GM12865 (cell line): ENCODE measurements around the gene GNPTAB.

ENCODE experiments used
- DNase-seq: peaks from one replicate; pipeline ENCODE4 v3.0.0; 2010; ENCODE audit warnings: low read depth
- H3K4me3 ChIP-seq: 2 replicates; pipeline ENCODE4 v1.5.1; 2011; ENCODE audit warnings: mild to moderate bottlenecking, low read depth, low read length, control low read depth
- CTCF ChIP-seq: IDR thresholded peaks from 2 replicates; pipeline ENCODE4 v1.5.1; 2011; ENCODE audit warnings: low read length, control low read depth, low read depth, inconsistent platforms; ENCODE audit not compliant: insufficient read depth; ENCODE audit errors: missing control alignments

GNPTAB gene

DNA sequence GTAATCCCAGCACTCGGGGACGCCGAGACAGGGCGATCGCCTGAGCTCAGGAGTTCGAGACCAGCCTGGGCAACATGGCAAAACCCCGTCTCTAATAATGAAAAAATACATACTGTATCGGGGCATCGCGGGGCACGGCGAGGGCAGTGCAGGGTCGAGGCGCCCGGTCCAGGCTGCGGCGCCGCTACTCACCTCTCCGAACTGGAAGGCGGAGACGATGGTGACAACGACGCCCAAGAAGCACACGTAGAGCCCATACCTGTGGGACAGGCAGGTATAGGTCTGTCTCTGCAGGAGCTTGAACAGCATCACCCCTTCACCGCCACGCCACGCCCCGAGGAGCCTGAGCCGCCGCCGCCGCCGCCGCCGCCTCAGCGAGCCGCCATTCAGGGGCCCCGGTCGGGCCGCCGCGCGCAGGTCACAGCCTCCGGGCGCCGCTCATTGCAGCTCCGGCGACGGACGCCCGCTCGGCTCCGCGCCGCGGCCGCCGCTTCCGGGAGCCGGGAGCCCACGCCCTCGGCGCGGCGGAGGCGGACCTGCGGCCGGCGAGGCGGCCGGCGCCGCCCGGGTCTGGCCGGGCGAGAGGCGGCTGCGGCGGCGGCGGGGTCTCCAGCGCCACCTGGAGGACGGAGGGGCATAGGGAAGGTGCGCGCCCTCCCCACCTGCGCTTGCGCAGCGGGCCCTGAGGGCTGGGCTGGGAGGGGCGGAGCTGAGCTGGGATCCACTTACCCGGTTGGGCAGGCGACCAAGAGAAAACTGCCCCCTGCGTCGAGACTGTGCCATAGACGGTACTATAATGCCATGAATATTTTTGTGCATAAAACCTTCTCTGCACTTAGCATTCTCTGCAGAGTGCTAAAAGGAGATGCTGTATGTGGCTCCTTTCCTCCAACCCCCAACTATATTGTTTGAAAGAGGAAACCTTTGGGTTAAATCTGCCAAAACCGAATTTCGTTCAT lies at the start of gene GNPTAB:
TSS of gene GNPTAB (minus strand) at position 593 of the 959 bp plus-strand sequence. CDS start at position 309, 284 bp downstream.
- DNase-seq = peak; percentile 97

GRCh38 chr12:101878243-101878821 lies 47.6 kb upstream of the GNPTAB start:
- peak; percentile 53 for DNase-seq
- TF ChIP-seq CTCF = no peak
- H3K4me3 ChIP-seq = peak overlapping the region; percentile 78

More for the DNA sequence above, at the start of gene GNPTAB:
- peak; percentile 71 for TF ChIP-seq CTCF
- H3K4me3 ChIP-seq = peak within 1 kb of the TSS; percentile 70

- DNase-seq = no peak
- peak overlapping the region; percentile 78 for H3K4me3 ChIP-seq
- no peak for TF ChIP-seq CTCF
Observed at GRCh38 chr12:101877806-101878242, 47.1 kb upstream of the GNPTAB start.

DNA sequence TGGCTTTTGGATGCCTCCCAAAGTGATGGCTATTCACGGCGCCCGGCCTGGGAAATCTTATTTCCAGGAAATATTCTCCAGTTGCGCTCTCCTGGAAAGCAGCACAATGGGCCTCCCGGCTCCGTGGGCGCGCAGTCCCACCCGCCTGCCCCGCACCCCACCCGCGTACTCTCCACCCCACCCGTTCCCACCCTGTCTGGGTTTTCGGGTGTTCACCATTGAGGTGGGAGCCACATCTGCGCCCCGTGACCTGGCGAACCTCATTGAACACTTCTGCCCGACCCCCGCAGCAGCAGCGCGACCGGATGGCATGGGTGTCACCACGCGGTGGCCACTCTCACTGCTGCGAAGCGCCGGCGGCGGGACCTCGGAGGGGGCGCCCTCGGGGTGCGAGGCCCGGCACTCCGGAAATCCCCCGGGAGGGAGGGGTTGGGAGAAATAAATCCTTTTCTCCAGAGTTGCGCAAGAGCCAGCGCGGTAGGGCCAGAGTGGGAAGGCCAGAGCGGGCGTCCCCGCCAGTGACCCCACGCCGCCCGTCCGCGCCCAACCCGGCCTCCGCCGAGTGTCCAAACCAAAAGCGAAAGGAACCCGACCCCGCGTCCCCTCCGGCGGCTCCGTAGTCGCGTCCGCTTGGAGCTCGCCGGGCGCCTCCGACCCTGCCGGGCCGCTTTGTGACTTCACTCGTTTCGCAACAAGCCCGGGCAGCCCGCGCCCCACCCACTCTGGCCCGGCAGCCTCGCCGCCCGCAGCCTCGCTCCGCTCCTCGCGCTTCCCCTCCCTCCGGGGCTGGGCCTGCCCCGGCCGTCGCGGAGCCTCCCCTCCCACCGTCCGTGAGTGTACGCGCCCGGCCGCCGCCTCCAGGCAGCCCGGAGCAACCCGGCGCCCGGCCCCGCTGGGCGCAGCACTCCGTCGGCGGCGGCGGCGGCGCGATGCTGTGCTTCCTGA lies 46.4 kb upstream of the GNPTAB start, which contains the start of gene DRAM1:
TSS of gene DRAM1 (plus strand) at position 720 of the 945 bp plus-strand sequence. CDS start at position 930, 210 bp downstream.
- H3K4me3 ChIP-seq = peak within 1 kb of the TSS; percentile 78
- peak; percentile 97 for DNase-seq
- TF ChIP-seq CTCF = peak; percentile 18

DNA sequence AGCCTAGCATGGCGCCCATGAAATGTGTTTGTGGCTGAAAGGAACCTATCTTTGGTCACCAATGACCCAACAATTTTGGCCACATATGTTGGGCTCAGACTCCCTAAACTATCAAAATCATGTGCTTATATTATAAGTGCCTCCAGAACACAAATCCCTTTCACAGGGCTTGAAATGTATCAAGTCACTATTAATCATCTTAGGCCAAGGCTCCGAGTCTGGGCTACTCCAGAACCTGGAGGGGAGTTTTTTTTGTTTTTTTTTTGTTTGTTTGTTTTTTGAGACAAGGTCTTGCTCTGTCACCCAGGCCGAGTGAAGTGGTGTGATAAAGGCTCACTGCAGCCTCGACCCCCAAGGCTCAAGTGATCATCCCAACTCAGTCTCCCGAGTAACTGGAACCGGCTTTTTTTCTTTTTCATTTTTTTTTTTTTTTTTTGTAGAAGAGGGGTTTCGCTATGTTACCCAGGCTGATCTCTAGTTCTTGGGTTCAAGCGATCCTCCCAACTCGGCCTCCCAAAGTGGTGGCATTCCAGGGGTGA lies 45.6 kb upstream of the GNPTAB start:
- no peak for TF ChIP-seq CTCF
- peak overlapping the region; percentile 78 for H3K4me3 ChIP-seq
- peak; percentile 32 for DNase-seq

DNA sequence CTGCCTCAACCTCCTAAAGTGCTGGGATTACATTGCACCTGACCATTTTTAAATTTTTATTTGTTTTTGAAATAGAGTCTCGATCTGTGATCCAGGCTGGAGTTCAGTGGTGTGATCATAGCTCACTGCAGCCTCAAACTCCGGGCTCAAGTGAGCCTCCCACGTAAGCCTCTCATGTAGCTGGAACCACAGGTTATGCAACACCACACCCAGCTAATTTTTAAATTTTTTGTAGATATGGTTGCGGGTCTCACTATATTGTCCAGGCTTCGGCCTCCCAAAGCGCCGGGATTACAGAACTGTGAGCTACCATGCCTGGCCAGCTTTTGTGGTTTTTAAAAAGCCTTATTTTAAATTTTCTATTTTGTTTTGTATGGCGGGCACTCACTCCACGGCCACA lies 44.4 kb upstream of the GNPTAB start:
- H3K4me3 ChIP-seq = no peak overlapping the region
- no peak for DNase-seq
- TF ChIP-seq CTCF = no peak
